ENCODE results near the gene HOXB5.

GRCh38 chr17:48628649-48629410 is 35.3 kb upstream of the HOXB5 start:
- TF ChIP-seq CTCF (IDR thresholded peaks at IDR 0.05) (no peak), EZH2 (IDR thresholded peaks at IDR 0.05; ENCODE audit: borderline replicate concordance, insufficient read depth, low read depth, low read length, poor library complexity, severe bottlenecking) (no peak)
